Hematopoietic multipotent progenitor cell treated with erythropoietin and hydrocortisone succinate and interleukin-3 and kit ligand, for 8 days (in vitro differentiated cells): ENCODE data around the gene VPS37B.
"Not testable (repeated sequence)": the region's sequence is repeated elsewhere in the genome, so short reads cannot be mapped to it uniquely, and the experiment has no call there.

ENCODE experiments used
- DNase-seq: peaks from one replicate; pipeline ENCODE4 v3.0.0-alpha.2; 2015

The VPS37B gene, protein sequence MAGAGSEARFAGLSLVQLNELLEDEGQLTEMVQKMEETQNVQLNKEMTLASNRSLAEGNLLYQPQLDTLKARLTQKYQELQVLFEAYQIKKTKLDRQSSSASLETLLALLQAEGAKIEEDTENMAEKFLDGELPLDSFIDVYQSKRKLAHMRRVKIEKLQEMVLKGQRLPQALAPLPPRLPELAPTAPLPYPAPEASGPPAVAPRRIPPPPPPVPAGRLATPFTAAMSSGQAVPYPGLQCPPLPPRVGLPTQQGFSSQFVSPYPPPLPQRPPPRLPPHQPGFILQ

DNA sequence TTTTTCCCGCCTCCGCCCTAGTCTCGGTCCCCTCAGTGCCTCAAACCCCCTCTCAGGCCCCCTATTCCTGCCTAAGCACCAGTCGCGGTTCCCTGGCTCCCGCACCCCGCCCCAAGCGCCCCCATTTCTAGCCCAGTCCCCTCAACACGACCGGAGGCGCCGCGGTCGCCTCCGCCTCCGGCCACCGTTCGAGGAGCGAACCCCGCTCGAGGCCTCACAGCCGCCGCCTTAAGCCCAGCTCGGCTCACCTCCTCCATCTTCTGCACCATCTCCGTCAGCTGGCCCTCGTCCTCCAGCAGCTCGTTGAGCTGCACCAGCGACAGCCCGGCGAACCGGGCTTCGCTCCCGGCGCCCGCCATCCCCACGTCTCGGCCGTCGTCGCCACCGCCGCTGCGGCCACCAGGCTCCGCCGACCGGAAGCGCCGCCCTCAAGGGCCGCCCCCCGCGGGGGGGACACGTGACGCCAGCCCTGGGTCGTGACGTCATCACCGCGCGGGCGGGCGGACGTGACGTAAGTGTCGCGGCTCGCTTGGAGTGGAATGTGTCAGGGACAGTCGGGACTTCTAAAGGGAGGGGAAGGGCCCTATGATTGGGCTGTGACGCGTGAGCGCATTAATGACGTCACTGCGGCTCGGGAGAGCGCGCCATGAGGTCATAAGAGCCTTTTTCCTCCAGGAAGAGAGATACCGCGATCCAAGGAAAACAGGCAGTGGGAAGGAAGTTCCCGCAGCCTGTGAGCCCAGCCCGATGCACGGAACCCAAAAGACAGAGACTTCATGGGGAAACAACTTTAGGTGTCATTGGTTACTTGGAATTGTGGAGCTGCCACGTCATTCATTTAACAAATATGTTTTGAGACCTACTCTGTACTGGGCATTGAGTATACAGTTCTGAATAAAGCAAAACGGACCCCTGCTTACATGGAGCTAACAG lies at the start of gene VPS37B:
VPS37B (minus strand) TSS at position 421 of the 933 bp plus-strand sequence; CDS start at position 359, 62 bp downstream.
- DNase-seq = peak; percentile 83

DNA sequence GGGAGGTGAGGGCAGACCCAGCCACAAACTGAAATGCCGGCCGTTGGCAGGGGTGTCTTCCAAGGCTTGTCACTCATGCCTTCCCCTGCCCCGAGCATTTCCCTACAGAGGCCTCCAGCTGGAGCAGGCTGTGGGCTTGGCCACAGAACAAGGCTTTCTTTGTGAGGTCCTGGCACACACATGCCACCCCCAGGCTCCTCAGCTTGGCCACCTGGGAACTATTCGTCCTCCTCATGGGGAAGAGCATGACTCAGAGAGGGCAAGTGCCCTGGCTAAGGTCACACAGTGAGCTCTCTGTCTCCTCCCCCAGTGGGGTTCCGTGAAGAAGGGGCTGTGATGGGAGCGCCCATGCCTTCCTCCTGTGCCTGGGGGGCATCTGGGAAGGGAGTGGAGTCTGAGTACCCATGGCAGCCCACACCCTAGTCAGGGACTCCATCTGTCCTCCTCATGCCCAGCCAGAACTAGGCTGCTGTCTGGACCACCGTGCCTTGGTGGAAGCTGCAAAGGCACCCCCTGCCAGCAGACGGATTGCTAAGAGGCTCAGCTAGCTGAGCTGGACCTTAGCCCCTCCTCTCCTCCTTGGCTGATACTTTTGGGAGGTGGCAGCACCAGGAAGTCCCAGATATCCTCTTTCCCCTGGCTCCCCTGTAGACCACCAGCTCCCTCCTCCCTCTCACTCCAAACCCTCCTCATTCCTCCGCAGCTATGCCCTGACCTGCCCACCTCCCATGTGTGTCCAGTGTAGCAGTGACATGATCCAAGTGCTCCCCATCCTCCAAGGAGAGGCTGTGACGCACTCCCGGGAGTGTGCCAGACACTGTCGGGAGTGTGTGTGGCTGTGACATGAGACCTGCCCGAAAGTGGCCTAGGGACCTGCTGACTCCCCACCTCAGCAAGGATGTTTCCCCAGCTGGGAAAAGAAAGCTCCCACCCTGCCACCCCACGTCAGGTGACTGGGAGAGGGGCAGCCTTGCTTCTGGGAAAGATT lies 49.0 kb upstream of the VPS37B start:
- DNase-seq = no peak

DNA sequence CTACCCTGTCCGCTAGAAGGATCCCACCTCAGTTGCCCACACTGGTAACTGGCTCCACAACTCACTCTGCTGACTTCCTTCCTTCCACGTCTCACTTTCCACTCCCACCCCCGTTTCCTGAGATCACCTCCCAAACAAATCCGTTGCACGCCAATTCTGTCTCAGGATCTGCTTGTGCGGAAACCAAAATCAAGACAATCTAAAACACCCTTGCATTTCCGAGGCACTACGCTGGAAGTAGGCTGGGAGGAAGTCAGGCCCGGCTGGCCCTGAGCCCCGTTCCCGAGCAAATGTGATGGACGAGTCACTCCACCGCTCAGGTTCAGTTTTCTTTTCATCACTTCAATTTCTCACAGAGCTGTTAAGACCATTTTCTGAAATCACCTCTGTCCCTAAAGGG lies 47.3 kb upstream of the VPS37B start:
- no peak for DNase-seq

DNA sequence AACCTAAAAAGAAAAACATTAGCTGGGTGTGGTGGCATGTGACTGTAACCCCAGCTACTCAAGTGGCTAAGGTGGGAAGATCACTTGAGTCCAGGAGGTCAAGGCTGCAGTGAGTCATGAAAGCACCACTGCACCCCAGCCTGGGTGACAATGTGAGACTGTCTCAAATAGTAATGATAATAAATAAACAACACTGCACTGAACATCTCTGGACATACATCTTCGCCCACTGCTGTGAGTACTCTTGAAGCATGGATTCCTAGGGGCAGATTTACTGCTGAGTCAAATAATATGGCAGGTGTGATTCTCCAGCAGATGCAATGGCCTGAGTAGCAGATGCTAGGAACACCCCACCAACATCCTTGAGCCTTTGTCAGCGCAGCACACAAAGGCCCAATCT lies 46.7 kb upstream of the VPS37B start:
- peak; percentile 20 for DNase-seq

DNA sequence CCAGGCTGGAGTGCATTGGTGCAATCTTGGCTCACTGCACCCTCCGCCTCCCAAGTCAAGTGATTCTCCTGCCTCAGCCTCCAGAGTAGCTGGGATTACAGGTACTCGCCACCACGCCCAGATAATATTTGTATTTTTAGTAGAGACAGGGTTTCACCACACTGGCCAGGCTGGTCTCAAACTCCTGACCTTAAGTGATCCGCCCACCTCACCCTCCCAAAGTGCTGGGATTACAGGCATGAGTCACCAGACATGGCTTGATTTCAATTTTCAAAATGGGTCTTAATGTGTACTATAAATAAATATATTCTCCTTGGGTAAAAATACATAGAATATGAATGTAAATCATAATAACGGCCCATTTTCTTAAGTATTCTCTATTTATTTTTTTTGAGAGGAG lies 45.4 kb upstream of the VPS37B start:
- DNase-seq = not testable (repeated sequence)

DNA sequence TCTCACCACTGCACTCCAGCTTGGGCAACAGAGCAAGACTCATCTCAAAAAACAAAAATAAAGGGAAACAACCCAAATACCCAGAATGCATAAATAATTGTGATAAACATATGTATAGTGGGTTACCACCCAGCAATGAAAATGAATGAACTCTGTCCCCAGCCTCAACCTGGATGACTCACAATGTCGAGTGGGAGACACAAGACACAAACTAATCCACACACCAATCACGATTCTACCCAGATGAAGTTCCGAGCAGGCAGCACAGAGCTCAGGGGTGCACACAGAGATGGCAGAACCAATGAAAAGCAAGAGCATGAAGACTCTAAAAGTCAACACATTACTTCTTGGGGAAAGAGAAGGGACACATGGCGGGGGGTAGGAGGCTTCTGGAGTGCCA lies 43.2 kb upstream of the VPS37B start:
- DNase-seq = no peak

DNA sequence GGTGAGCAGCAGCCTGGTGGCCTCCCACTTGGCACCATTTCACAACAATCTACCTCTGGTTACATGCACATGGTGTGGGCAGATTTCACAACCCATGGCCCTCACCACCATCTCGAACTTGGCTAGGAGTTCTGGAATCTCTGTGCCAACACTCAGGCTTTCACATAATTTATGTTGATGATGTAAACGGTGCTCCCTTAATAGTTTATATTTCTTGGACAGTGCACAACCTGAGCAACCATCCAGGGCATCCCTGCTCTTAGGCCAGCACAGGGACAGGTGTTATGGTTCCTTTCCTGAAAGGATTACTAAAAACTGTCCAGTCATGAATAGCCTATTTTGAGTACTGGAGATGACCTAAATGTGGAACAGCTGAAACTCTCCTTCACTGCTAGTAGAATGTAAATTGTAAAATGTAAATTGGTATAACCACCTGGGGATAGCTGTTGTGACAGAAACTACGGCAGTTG lies 41.7 kb upstream of the VPS37B start:
- DNase-seq = no peak

DNA sequence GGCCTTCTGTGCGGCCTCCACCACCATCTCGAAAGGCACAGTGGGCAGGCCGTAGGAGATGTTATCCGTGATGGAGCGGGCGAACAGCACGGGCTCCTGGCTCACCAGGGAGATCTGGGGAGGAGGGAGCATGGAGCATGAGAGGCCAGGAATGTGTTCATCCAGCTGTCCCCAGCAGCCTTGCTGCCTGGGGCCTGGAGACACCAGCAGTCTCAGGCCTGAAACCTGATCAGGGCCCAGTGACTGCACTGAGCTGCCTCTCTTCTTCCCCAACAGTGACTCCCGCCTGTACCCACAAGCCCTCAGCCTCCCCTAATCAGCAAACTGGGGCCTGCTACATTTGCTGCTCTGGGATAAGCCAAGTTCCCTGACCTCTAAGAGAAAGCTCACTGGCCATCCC lies 39.4 kb upstream of the VPS37B start:
- no peak for DNase-seq

DNA sequence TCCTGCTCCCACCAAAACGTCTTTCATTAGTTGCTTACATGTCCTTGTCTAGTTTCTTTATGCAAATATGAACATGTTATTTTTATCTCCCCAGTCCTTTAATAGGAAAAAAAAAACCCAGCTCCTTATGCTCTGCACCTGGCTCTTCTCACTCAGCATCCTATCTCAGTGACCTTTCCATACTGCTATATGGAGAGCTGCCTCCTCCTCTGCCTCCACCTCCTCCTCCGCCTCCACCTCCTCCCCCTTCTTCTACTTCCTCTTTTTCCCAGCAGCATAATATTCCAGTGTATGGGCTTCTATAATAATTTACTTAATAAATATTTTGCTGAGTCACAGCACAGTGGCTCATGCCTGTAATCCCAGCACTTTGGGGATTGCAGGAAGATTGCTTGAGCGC lies 38.8 kb upstream of the VPS37B start:
- no peak for DNase-seq

DNA sequence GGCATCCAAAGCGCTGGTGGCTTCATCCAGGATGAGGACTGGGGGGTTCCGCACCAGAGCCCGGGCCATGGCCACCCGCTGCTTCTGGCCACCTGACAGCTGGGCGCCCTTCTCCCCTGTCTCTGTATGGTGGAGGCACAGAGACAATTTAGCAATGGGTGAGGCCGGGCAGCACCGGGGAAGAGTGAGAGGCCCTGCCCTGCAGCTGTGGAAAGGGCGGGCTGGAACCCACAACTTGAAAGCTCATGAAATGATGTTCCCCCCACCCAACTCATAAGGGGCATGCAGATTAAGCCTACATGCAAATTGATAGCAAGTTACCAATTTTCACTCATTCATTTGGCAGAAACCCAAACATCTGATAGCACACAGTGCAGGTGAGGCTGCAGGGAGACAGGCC lies 36.3 kb upstream of the VPS37B start:
- no peak for DNase-seq

DNA sequence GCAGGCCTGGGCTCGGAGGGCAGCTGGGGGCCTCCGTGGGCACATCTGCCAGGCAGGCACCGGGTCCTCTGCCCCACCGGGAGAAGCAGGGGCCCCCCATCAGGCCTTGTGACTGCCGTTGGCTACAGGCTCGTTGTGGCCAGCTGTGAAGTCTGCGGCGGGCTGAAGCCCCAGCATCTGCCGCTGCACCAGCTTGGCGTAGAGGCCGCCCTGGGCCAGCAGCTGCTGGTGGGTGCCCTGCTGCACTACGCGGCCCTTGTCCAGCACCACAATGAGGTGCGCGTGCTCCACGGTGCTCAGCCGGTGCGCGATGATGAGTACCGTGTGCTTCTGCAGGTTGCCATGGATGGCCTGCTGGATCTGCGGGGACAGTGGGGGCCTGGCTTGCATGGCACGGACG lies 33.9 kb upstream of the VPS37B start:
- DNase-seq = no peak

DNA sequence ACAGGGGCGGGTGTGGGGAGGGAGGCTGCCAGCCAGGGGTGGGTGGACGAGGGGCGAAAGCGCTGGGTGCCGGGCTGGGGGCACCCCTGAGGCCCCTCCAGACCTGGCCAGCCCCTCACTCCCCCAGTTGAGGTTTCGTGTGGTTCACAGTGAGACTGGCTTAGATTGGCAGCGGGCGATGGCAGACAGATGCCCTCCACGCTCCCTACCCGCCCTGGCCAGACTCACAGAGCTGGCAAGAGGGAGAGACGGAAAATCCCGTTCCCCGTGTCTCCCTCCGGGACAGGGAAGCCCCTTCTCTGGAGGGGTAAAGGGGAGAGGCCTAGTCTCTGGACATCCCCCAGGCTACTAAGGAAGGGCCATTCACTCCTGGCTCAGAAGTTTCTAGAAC lies 33.2 kb upstream of the VPS37B start:
- DNase-seq = no peak

DNA sequence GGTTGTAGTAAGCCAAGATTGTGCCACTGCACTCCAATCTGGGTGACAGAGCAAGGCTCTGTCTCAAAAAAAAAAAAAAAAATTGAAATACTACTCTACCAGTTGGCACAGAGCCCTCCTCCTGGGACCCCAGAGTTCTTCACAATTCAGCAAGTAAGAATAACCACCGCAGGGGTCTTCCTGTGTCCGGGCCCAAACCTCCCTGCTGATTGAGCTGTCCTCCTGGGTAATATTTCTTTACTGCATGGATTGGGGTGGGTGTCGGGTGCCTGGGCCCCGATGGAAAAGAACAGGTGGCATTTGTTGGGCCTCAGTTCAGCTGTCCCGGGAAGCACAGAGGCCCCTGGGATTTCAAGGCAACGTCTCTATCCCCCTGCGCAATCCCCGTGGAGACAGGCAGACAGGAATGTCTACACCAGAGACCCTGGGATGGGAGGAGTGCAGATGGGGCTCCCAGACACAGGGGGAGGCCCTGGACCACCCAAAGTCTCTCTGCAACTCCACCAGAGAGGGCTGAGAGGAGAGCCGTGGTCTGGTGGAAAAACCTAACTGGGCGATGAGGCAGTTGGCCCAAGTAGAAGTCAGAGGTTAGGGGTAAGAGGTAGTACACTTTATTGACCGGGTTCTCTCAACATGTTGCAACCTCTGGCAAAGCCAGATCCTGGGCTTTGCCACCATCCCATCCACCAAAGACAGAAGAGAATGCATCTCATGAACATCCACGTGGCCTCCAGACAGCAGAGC lies 32.7 kb upstream of the VPS37B start:
- no peak for DNase-seq

DNA sequence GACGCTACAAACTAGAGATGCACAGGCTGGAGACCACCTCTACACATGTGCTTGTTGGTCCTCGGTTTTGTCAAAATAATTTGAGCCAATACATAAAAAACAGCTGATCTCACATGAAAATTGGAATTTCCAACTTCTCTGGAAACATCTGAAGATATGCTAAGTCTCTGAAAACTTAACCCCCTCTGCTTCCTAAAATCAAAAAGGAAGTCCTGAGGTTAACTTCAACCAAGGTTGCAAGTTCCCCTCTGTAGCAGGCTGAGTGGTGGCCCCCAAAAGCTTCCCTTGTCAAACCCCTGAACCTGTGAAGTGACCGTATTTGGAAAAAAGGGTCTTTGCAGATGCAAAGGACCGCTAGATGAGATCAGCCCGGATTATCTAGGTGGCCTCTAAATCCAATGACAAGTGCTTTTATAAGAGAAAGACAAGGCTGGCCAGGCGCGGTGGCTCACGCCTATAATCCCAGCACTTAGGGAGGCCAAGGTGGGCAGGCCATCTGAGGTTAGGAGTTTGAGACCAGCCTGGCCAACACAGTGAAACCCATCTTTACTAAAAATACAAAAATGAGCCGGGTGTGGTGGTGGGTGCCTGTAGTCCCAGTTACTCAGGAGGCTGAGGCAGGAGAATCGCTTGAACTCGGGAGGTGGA lies 32.0 kb upstream of the VPS37B start:
- no peak for DNase-seq

DNA sequence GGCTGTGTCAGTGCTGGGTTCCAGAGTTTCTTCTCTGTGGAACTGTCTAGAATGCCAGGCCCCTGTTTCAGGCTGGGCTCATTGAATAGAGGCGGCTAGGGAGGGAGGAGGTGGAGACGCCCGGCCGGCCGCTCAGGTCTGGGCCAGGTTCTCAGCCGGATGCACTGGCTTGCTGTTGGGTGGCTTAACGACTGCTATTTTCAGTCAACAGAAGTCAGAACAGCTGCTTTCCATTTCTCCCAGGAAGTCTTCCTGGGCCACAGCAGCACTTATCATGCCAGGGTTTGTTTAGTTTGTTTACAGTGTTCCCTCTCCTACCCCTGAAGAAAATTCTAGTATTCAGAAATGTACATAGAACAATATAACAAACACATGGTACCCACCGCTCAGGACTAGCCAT lies 26.0 kb upstream of the VPS37B start:
- no peak for DNase-seq

DNA sequence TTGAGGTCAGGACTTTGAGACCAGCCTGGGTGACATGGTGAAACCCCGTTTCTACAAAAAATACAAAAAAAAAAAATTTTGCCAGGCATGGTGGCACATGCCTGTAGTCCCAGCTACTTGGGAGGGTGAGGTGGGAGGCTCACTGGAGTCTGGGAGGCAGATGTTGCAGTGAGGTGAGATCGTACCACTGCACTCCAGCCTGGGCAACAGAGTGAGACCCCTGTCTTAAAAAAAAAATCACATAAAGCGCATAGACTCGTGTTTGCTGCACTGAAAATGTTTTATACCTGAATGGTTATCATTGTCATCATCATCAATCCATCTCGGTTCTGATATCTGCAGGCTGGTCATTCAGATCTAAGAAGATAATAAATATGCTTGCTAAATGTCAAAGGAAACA lies 24.8 kb upstream of the VPS37B start:
- DNase-seq = no peak

DNA sequence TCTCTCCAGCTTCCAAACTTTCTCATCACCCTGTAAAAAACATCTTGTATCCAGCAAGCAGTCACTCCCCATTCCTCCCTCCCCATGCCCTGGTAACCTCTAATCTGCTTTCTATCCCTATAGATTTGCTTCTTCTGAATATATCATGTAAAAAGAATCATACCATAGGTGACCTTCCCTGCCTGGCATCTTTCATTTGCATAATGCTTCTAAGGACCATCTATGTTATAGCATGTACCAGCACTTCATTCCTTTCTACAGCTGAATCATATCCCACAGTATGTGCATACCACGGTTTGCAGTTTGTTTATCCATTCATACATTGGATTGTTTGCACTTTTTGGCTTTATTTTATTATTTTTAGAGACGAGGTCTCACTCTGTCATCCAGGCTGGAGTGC lies 22.9 kb upstream of the VPS37B start:
- DNase-seq = no peak

DNA sequence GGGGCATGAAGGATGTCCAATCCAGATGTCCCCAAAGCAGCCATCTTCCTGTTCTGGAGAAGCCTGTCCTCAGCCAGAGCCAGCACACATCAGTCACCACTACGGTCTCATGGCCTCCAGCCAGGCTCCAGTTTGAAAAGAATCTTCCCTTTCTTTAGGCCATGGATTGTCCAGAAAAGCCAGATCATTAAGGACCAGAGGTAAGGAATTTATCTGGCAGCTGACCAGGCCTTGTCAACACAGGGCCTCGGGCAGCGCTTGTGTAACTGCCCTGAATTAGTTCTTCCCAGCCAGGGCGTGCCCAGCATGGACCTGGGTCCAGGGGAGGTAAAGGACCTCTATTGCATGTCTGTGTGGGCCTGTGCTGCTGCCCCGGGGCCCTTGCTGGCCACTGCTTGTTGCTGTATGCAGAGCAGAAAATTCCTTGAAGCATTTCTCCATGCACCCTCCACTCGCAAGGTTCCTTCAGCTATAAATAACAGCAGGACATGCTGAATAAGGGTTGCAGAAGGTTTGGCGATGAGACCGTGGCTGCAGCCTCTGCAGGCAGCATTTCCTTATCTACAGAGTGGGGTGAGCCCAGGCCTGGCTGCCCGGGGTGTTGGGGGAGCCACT lies 21.7 kb upstream of the VPS37B start:
- DNase-seq = peak; percentile 24

DNA sequence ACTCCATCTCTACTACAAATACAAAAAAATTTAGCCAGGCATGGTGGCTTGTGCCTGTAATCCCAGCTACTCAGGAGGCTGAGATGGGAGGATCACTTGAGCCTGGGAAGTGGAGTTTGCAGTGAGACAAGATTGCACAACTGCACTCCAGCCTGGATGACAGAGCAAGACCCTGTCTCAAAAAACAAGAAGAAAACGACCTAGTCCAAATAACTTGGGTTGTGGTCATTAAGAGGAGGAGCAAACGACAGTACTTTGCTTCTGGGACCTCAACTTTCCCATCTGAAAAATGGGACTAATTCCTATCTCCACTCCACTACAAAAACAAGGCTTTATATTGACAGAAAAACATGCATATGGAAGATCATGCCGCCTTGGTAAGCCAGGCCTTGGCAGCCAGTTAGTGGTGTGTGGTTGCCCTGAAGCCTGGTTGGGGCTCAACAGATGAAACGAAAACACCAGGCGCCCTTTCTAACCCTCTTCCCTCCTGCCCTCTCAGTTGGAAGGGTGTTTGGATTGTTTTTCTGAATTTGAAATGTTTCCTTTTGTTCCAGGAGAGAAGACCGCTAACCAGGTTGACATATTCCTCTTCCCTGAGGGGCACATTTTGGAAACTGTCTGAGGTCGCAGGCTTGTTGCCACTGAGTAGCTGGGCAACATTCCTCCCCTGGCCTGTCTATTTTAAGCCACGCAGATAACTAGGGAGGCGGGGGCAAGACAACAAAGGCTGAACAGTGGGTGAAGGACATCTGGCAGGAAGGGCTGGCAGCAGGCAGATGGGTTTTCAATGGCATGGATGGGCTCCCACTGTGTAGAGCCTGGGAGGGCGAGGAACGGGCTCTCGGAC lies 13.7 kb upstream of the VPS37B start:
- no peak for DNase-seq

DNA sequence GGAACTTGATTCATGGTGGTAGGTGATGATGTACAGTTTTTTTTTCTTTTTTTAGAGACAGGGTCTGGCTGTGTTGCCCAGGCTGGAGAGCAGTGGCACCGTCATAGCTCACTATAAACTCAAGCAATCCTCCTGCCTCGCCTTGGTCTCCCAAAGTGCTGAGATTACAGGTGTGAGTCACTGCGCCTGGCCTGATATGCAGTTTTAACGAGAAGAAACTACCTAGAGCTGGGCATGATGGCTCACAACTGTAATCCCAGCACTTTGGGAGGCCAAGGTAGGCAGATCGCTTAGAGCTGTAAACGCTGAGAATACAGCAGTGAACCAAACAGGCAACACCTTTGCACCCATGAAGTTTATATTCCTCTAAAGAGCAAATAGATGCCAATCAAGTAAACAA lies 13.0 kb upstream of the VPS37B start:
- DNase-seq = no peak
